ENCODE data around the gene ITIH4.

The ITIH4 gene

GRCh38 chr3:52830535-52831258 is at the start of gene ITIH4:
TSS of gene ITIH4 (minus strand) at chr3:52830672. CDS start at chr3:52830642, 30 bp downstream.
- no peak for DNase-seq

DNA sequence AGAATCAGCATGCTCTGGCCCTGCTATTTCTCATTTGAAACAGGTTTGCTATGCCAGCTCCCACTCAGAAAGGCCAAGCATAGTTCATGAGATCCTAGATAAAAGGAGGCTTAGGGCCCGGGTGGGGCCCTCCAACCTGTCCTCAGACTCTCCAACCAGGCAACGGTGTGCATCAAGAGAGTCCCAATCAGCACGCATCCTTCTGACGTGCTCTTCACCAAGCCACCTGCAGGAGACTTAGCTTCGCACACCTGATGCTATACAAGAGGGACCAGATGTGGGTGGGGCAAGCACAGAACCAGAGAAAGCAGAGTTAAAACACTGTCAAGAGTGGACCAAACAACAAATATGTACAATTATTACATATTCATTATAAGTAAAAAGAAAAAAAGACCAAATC is 49.6 kb upstream of the ITIH4 start:
- no peak for DNase-seq

DNA sequence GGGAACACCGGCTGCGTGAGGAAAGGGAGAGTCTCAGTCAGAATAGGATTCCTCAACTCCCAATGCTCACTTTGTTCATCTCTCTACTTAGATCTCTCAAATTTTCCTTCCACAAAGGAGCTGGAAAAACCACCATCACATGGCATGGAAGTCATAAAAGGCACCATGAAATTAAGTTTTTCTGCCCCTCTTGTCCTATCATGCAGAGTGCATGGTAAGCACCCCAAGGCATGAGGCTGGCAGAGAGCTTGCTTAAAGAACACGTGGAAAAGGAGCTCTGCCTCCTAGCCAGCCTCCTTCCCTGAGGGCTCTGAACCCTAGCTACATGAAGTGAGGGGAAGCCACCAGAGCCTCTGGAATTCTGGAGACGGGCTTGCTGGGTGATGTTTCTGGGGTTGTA is 49.1 kb upstream of the ITIH4 start:
- DNase-seq = no peak

- DNase-seq = no peak
Measured at GRCh38 chr3:52879090-52879489, 48.6 kb upstream of the ITIH4 start.

DNA sequence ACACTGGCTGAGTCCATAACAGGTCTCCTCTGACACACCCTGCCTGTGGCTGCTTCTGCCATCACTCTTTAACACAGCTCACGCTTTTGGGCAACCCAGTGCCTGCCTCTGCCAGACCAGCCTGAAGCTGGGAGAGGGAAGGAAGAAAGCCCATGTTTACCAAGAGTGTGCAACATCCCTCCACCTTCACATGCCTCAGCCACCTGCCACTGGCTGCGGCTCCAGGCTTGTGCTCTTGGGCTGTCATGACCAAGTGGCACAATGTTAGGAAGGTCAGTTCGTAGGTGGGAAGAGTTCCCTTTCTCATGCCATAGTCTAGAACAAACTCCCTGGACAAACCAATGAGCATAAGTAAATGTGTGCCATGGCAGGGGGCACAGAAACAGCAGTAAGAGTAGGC is 46.6 kb upstream of the ITIH4 start:
- no peak for DNase-seq

- no peak for DNase-seq
Measured at GRCh38 chr3:52874864-52875587, 44.6 kb upstream of the ITIH4 start.

- no peak for DNase-seq
Measured at GRCh38 chr3:52874160-52874701, 43.8 kb upstream of the ITIH4 start.

DNA sequence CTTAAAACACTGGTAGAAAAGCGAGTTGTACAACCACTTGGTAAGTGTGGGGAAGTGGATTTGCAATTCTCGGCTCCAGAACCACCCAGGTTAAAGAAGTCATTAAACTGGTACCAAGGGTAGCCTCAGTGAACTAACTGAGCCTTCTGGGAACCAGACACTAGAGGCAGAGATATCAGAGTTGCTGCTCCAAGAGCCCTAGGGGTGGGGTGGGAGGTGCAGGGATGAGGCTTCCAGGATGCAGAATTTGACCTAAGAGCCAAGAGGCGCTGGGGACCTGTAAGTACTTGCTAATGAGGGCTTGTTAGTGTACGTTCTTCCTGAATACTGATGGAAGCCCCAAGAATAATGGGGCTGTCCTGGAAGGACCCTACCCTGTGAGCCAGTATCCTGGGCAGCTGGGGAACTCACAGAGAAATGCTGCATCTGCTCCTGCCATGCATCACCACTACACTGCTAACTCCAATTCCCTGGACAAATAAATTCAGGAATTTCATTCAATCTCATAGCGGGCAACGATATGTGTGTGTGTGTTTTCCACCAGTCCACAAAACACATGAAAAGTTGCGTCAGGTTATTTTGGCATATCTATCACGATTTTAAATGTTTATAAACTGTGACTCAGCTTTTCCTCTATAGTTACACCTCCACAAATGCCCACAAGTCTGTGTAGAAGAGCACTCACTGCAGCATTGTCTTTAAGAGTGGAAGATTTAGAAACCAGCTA is 43.1 kb upstream of the ITIH4 start:
- peak; percentile 19 for DNase-seq

- DNase-seq = no peak
Measured at GRCh38 chr3:52872245-52872644, 41.8 kb upstream of the ITIH4 start.

DNA sequence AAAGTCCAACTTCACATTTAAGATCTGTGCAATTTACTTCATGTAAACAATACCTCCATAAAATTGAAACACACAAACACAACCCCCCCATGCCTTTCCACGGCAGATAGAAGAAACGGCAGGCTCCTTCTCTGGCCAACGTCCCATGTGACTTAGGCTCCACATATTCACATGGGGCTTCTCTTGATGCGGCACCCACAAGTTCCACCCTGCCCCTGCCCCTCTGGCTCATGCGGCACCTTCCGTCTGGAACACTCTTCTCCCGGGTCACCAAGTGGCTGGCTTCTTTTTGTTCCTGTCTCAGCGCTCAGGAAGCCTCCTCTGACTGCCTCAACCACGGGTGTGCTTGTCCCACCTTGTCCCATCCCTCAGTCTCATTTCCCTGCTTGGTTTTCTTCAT is 41.3 kb upstream of the ITIH4 start:
- DNase-seq = no peak

DNA sequence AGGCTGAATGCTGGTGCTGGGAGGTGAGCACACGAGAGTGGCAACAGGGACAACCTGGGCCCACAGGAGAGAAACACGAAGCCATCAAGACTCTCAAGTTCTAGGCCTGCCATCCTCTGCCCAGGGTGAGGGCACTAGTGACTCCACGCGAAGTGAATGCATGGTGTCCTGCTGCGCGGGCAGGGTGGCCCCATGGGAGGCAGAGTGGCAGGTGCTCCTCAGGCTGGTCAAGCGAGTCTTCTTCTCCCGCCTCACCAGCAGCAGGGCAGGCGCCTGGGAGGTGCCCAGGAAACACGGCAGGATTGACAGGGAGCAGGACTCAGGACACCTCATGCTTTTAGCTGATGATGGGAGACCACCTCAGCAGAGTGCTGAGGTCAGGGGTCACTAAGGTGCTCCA is 40.0 kb upstream of the ITIH4 start:
- DNase-seq = no peak

DNA sequence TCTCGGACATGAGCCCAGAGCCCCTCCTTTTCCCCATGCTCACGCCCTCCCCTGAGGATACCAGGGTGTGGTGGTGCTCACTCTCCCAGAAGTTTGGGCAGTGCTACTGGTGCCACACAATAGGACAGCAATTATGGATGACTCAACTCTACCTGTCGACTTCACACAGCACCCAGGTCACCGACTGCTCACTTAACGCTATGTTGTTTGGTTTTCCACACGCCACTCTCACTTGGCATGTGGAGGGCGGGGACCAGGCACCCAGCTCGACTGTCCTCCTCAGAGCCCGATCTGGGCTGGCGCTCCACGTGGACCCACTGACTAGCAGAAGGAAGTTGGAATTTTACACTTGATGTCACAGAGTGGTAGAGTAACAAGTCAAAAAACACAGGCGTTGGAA is 36.0 kb upstream of the ITIH4 start:
- DNase-seq = no peak

- no peak for DNase-seq
Measured at GRCh38 chr3:52865994-52866393, 35.5 kb upstream of the ITIH4 start.

- peak; percentile 33 for DNase-seq
Measured at GRCh38 chr3:52860424-52860768, 29.9 kb upstream of the ITIH4 start.

DNA sequence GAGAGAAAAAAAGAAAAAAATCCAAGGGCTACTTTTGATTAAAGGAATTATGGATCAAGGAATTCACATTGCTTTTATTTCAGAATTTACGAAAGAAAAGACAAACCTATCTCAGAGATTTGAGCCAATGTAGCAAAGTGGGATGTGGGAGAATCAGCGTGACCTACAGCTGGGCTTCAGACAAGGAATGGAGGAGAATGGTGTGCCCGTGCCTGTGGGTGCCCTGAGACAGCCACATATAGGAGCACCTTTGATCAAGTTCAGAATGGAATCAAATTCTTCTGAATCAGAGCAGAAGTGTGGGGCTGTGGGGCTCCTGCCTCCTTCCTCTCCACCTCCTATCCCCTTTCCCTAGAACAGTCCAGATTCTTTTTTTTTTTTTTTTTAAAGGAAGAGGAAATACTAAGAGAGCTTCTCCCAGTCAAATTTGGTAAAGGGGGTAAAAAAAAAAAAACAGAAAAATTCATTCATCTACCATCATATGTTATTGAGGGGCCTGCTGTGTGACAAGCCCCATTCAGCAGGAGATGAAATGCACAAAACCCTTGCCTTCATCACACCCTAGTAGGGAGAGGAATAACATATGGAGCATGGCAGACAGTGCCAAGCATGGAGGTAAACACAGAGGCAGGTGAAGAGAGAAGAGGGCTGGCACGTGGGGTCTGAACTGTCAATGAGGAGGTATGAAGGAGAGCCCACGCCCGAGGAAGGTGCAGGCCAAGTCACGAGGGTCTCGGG is 29.4 kb upstream of the ITIH4 start:
- no peak for DNase-seq

DNA sequence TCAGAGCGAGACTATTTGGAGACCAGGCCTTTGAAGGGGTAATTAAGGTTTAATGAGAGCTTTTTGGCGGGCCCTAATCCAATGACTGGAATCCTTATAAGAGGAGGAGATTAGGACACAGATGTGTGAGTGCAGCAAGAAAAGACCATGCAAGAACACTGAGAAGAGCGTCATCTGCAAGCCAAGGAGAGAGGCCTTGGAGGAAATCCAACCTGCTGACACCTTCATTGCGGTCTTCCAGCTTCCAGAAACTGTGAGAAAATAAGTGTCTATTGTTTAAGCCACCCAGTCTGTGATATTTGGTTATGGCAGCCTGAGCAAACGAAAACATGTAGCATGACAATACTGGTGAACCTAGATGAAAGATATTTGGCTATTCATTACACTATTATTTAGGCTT is 27.4 kb upstream of the ITIH4 start:
- no peak for DNase-seq

- DNase-seq = no peak
Measured at GRCh38 chr3:52857133-52857532, 26.7 kb upstream of the ITIH4 start.

GRCh38 chr3:52856666-52857065 is 26.2 kb upstream of the ITIH4 start:
- no peak for DNase-seq

DNA sequence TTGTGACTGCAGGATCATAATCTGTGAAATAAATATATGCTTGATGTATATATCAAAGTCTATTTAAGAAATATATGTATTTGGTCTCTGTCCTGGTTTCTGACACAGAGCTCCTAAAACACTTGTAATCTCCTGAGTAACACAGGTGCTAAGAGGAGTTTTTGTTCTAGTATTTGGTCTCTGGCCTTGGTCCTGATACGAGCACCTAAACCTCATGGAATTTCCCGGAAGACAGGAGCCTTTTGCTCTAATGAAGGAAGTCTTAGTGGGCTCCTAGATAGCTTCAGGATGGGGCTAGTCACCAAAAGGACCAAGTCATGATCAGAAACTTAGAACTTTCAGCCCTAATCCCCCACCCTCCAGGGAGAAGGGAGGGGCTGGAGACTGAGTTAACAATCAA is 23.5 kb upstream of the ITIH4 start:
- DNase-seq = no peak

- DNase-seq = no peak
Measured at GRCh38 chr3:52852419-52852818, 21.9 kb upstream of the ITIH4 start.

- peak; percentile 86 for DNase-seq
Measured at GRCh38 chr3:52851348-52851747, 20.9 kb upstream of the ITIH4 start.

DNA sequence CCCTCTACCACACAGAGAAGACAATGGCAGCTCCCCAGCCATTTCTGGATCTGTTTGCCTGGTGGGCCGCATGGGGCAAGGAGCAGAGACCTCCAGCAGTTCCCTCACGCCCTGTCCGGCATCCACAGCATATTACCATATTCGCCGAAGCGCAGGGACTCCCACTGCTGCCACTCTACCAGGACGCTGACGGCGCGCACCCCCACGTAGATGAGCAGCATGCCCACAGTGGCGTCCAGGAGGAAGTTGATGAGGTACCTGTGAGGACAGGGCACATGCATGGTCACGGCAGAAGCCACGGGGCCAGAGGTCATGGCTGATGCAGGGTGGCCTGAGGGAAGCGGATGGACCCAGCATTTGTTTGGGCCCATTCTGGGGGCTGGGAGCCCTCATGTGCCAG is 19.2 kb upstream of the ITIH4 start:
- DNase-seq = no peak

DNA sequence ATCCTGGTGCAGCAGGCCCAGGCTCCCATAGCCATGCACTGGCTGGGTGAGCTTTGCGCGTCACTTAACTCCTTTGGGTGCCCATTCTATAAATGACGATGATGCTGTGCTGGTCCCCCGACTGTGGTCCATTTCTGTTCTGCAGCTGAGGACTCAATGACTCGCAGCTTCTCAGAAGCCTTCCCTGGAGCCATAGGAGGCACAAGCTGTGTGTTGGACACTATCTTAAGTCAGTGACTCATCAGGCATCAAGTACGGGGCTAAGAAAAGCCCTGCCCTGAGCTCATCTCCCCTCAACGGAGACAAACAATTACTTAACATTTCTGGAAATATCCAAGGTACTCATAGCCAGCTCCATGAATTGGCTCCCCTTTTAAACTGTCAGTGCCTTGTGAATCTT is 18.1 kb upstream of the ITIH4 start:
- DNase-seq = no peak
